ENCODE results near the gene TES. TPM values are rescaled to one million over a fixed set of nuclear protein-coding genes. Genes with fewer than 3 reads are reported as not detected.

TES gene
- total and polyA plus RNA-seq, 9 of the 15 experiments (the other 6 are each of a cell fraction or from before 2014, with no cell fraction given) = 20.7 to 61.6 (median 53.8) TPM

- H3K9me1 ChIP-seq (ENCODE audit: control insufficient read depth, insufficient read depth, low read length) = no peaks in the 10 kb centered on the region
- peak overlapping the region; percentile 74 for H3K4me3 ChIP-seq
- peak overlapping the region; percentile 88 to 95 for H3K9ac ChIP-seq (ENCODE audit: insufficient read depth in 1 of 2, low read depth in 2 of 2, low read length in 2 of 2)
- peak; percentile 95 for FAIRE-seq
- peak overlapping the region; percentile 88 for H3K27ac ChIP-seq (ENCODE audit: extremely low read depth, low read depth, low read length)
- peak overlapping the region; percentile 91 for H2AFZ ChIP-seq (ENCODE audit: low read depth, low read length)
- H4K20me1 ChIP-seq (replicated peaks; ENCODE audit: control insufficient read depth, insufficient read depth, low read length) = 0 out of 2 replicates have a peak, but pooled peaks cover 4% of the 10 kb centered on the region
- peaks cover 46% of the 10 kb centered on the region for H3K79me2 ChIP-seq (ENCODE audit: control insufficient read depth, insufficient read depth, low read length)
- CTCF ChIA-PET (ENCODE audit: low intra/inter-chr PET ratio) = interaction anchor here (0.9 kb wide), 1 partner anchor 379 kb away, joined by 5 read pairs; no protein-coding TSS in a partner anchor
- ATAC-seq = peak; percentile 88
- H3K36me3 ChIP-seq (ENCODE audit: control insufficient read depth, insufficient read depth, low read length) = no peaks in the 10 kb centered on the region; the same call in 2 of the 3 replicates
- H3K4me1 ChIP-seq (replicated peaks in 1 of 2; ENCODE audit: control insufficient read depth in 2 of 2, insufficient read depth in 2 of 2, low read length in 2 of 2) = peaks cover 10 to 28% of the 10 kb centered on the region in 2 experiments
- BruUV-seq (replicated peaks) = TSS peak; percentile 89
- peak overlapping the region; percentile 90 for H3K4me2 ChIP-seq (ENCODE audit: insufficient read depth, low read length)
- under 1% methylated on average over 27 of the region's 27 CpGs for WGBS (ENCODE audit: insufficient coverage, low coverage, missing lambda C conversion rate)
- DNase-seq (ENCODE audit: extremely low read depth in 1 of 4, low spot score in 3 of 4) = peak; percentile 82 to 95 (median 88)
- no peaks in the 10 kb centered on the region for H3K27me3 ChIP-seq (ENCODE audit: control insufficient read depth in 2 of 2, insufficient read depth in 2 of 2, low read length in 2 of 2)
- intact Hi-C loops (cut with micrococcal nuclease) (loop anchor here (2.0 to 10.0 kb wide), 6 partner anchors 20 to 1974 kb away; partner anchors contain the start of genes LSM8 and ST7), in situ Hi-C loops (cut with MboI) (no loop called here)
- H3K9me3 ChIP-seq (replicated peaks; ENCODE audit: control insufficient read depth, insufficient read depth, low read depth, low read length) = no peaks in the 10 kb centered on the region
- POLR2A ChIA-PET = interaction anchor here (0.7 to 2.8 kb wide), 20 partner anchors 8 to 653 kb away, joined by 3 to 13 read pairs (median 4); partner anchors contain the start of gene CAV1
- peak; percentile 9; the same call in 1 of the 2 replicates for TF ChIP-seq KDM2B (CRISPR knock-in tag; IDR thresholded peaks at IDR 0.05)
- TF ChIP-seq TEAD1 (CRISPR knock-in tag; IDR thresholded peaks at IDR 0.05) = peak; percentile 61 to 86; a peak in 3 of 4 replicates
- TF ChIP-seq ATF7 (IDR thresholded peaks at IDR 0.05) = peak; percentile 94
- no peak for TF ChIP-seq PBX2 (CRISPR knock-in tag; IDR thresholded peaks at IDR 0.05; ENCODE audit: low read depth)
- TF ChIP-seq PBX2 (tag; conservative IDR thresholded peaks at IDR 0.05; ENCODE audit: low read depth) = peak; percentile 84; the same call in 1 of the 2 replicates
- TF ChIP-seq BRD4 (IDR thresholded peaks at IDR 0.05) = no peak; the same call in 1 of the 2 replicates
- TF ChIP-seq, protein P1, sequence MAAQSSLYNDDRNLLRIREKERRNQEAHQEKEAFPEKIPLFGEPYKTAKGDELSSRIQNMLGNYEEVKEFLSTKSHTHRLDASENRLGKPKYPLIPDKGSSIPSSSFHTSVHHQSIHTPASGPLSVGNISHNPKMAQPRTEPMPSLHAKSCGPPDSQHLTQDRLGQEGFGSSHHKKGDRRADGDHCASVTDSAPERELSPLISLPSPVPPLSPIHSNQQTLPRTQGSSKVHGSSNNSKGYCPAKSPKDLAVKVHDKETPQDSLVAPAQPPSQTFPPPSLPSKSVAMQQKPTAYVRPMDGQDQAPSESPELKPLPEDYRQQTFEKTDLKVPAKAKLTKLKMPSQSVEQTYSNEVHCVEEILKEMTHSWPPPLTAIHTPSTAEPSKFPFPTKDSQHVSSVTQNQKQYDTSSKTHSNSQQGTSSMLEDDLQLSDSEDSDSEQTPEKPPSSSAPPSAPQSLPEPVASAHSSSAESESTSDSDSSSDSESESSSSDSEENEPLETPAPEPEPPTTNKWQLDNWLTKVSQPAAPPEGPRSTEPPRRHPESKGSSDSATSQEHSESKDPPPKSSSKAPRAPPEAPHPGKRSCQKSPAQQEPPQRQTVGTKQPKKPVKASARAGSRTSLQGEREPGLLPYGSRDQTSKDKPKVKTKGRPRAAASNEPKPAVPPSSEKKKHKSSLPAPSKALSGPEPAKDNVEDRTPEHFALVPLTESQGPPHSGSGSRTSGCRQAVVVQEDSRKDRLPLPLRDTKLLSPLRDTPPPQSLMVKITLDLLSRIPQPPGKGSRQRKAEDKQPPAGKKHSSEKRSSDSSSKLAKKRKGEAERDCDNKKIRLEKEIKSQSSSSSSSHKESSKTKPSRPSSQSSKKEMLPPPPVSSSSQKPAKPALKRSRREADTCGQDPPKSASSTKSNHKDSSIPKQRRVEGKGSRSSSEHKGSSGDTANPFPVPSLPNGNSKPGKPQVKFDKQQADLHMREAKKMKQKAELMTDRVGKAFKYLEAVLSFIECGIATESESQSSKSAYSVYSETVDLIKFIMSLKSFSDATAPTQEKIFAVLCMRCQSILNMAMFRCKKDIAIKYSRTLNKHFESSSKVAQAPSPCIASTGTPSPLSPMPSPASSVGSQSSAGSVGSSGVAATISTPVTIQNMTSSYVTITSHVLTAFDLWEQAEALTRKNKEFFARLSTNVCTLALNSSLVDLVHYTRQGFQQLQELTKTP (IDR thresholded peaks at IDR 0.05; ENCODE audit: low read depth in 1 of 2, partially characterized antibody in 2 of 2) = peak; percentile 77 to 81
- TF ChIP-seq SRSF7 (optimal IDR thresholded peaks at IDR 0.05; ENCODE audit: low read depth, low read length) = no peak
- TF ChIP-seq ATF2 (CRISPR knock-in tag; IDR thresholded peaks at IDR 0.05) = no peak
- TF ChIP-seq CEBPB (tag; IDR thresholded peaks at IDR 0.05) = no peak
- no peak for TF ChIP-seq RBM22 (IDR thresholded peaks at IDR 0.05; ENCODE audit: low read depth, low read length, poor library complexity, severe bottlenecking)
- no peak for TF ChIP-seq ZNF133 (CRISPR knock-in tag; IDR thresholded peaks at IDR 0.05)
These were observed 920 bp downstream of the TES start for GRCh38 chr7:116211006-116211912.

Data from K562 (cell line).